ENCODE data around the gene TRAF7. TPM values are rescaled to one million over a fixed set of nuclear protein-coding genes. Genes with fewer than 3 reads are reported as not detected.

Gene TRAF7
- total and polyA plus RNA-seq, 2 of the 13 experiments (the other 11 are each of a cell fraction or from before 2014, with no cell fraction given), result 47.9 to 65.6 TPM

DNA sequence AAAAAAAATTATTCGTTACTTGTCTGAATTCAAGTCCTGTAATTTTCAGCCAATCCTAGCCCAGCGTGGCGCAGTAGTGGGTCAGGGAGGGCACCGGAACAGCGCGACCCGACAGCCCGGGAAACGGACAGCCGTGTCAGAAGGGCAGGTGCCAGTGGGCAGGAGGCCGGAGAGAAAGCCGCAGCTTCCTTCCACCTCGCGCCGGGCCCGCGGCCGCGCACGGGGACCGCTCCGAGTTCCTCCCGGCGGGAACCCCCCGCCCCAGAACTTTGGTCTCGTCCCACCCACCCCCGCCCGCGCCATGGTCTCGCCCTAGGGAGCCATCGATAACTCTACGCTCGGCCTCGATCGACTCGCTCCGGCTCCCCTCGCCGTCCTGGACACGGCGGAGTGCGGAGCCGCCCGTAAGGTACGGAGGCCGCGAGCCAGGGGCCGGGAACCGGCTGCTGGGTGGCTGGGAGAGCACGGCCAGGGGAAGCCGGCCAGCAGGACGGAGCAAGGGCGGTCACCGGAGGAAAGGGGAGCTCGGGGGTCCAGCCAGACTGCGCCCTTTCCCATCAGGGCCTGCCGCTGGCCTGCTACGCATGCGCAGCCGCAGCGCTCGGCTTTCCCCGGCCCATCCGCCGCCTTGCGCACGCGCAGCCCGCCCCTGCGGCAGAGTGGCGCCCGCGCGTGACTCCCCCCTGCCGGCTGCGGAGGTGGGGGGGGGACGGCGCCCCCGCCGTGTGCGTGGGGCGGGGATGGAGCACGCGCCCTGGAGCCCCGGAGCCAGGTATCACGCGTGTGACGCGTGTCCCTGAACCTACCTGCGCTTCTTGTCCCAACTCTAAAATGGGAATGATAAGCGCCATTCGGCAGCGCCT lies 49.8 kb downstream of the TRAF7 start, which contains the start of gene MLST8 (continued):
- TF ChIP-seq, protein P1, sequence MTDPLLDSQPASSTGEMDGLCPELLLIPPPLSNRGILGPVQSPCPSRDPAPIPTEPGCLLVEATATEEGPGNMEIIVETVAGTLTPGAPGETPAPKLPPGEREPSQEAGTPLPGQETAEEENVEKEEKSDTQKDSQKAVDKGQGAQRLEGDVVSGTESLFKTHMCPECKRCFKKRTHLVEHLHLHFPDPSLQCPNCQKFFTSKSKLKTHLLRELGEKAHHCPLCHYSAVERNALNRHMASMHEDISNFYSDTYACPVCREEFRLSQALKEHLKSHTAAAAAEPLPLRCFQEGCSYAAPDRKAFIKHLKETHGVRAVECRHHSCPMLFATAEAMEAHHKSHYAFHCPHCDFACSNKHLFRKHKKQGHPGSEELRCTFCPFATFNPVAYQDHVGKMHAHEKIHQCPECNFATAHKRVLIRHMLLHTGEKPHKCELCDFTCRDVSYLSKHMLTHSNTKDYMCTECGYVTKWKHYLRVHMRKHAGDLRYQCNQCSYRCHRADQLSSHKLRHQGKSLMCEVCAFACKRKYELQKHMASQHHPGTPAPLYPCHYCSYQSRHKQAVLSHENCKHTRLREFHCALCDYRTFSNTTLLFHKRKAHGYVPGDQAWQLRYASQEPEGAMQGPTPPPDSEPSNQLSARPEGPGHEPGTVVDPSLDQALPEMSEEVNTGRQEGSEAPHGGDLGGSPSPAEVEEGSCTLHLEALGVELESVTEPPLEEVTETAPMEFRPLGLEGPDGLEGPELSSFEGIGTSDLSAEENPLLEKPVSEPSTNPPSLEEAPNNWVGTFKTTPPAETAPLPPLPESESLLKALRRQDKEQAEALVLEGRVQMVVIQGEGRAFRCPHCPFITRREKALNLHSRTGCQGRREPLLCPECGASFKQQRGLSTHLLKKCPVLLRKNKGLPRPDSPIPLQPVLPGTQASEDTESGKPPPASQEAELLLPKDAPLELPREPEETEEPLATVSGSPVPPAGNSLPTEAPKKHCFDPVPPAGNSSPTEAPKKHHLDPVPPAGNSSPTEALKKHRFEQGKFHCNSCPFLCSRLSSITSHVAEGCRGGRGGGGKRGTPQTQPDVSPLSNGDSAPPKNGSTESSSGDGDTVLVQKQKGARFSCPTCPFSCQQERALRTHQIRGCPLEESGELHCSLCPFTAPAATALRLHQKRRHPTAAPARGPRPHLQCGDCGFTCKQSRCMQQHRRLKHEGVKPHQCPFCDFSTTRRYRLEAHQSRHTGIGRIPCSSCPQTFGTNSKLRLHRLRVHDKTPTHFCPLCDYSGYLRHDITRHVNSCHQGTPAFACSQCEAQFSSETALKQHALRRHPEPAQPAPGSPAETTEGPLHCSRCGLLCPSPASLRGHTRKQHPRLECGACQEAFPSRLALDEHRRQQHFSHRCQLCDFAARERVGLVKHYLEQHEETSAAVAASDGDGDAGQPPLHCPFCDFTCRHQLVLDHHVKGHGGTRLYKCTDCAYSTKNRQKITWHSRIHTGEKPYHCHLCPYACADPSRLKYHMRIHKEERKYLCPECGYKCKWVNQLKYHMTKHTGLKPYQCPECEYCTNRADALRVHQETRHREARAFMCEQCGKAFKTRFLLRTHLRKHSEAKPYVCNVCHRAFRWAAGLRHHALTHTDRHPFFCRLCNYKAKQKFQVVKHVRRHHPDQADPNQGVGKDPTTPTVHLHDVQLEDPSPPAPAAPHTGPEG (CRISPR knock-in tag; IDR thresholded peaks at IDR 0.05), result peak; percentile 75; the same call in 1 of the 2 replicates
- peak; percentile 96 for TF ChIP-seq ZNF546 (CRISPR knock-in tag; conservative IDR thresholded peaks at IDR 0.05)
- no peak; the same call in 1 of the 2 replicates for TF ChIP-seq NCOA2 (CRISPR knock-in tag; IDR thresholded peaks at IDR 0.05)
- TF ChIP-seq, protein P2, sequence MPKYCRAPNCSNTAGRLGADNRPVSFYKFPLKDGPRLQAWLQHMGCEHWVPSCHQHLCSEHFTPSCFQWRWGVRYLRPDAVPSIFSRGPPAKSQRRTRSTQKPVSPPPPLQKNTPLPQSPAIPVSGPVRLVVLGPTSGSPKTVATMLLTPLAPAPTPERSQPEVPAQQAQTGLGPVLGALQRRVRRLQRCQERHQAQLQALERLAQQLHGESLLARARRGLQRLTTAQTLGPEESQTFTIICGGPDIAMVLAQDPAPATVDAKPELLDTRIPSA (CRISPR knock-in tag; IDR thresholded peaks at IDR 0.05; ENCODE audit: borderline replicate concordance), result no peak
- TF ChIP-seq ZNF446 (CRISPR knock-in tag; IDR thresholded peaks at IDR 0.05), result peak; percentile 52; the same call in 1 of the 2 replicates
- TF ChIP-seq FOXC1 (CRISPR knock-in tag; IDR thresholded peaks at IDR 0.05; ENCODE audit: borderline replicate concordance), result peak; percentile 96; the same call in 1 of the 2 replicates
- no peak; the same call in 1 of the 2 replicates for TF ChIP-seq ZNF83 (CRISPR knock-in tag; IDR thresholded peaks at IDR 0.05; ENCODE audit: borderline replicate concordance)
- no peak for TF ChIP-seq TOE1 (CRISPR knock-in tag; IDR thresholded peaks at IDR 0.05)
- TF ChIP-seq ZFAT (CRISPR knock-in tag; conservative IDR thresholded peaks at IDR 0.05), result 0 out of 2 replicates have a peak, but pooled peaks have one; percentile 52
- TF ChIP-seq HNF4G (IDR thresholded peaks at IDR 0.05; ENCODE audit: borderline replicate concordance, low read depth, low read length), result no peak; the same call in 1 of the 2 replicates
- no peak for TF ChIP-seq HNF4G (CRISPR knock-in tag; IDR thresholded peaks at IDR 0.05; ENCODE audit: borderline replicate concordance, low read depth)
- TF ChIP-seq, protein P3, sequence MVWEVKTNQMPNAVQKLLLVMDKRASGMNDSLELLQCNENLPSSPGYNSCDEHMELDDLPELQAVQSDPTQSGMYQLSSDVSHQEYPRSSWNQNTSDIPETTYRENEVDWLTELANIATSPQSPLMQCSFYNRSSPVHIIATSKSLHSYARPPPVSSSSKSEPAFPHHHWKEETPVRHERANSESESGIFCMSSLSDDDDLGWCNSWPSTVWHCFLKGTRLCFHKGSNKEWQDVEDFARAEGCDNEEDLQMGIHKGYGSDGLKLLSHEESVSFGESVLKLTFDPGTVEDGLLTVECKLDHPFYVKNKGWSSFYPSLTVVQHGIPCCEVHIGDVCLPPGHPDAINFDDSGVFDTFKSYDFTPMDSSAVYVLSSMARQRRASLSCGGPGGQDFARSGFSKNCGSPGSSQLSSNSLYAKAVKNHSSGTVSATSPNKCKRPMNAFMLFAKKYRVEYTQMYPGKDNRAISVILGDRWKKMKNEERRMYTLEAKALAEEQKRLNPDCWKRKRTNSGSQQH (CRISPR knock-in tag; IDR thresholded peaks at IDR 0.05; ENCODE audit: low read depth), result 0 out of 2 replicates have a peak, but pooled peaks have one; percentile 88
- no peak for TF ChIP-seq GABPA (IDR thresholded peaks at IDR 0.05; ENCODE audit: low read depth, low read length)
- no peak for TF ChIP-seq GABPA (CRISPR knock-in tag; IDR thresholded peaks at IDR 0.05; ENCODE audit: low read depth)
- TF ChIP-seq ZNF746 (CRISPR knock-in tag; IDR thresholded peaks at IDR 0.05), result no peak
- TF ChIP-seq, protein P4, sequence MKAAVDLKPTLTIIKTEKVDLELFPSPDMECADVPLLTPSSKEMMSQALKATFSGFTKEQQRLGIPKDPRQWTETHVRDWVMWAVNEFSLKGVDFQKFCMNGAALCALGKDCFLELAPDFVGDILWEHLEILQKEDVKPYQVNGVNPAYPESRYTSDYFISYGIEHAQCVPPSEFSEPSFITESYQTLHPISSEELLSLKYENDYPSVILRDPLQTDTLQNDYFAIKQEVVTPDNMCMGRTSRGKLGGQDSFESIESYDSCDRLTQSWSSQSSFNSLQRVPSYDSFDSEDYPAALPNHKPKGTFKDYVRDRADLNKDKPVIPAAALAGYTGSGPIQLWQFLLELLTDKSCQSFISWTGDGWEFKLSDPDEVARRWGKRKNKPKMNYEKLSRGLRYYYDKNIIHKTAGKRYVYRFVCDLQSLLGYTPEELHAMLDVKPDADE (CRISPR knock-in tag; IDR thresholded peaks at IDR 0.05), result no peak
- TF ChIP-seq ZNF124 (CRISPR knock-in tag; IDR thresholded peaks at IDR 0.05), result no peak
- TF ChIP-seq NONO (IDR thresholded peaks at IDR 0.05), result no peak
- peak; percentile 89; the same call in 1 of the 2 replicates for TF ChIP-seq NONO (CRISPR knock-in tag; conservative IDR thresholded peaks at IDR 0.05)
- TF ChIP-seq SMYD3 (CRISPR knock-in tag; IDR thresholded peaks at IDR 0.05), result no peak
- TF ChIP-seq ZNF615 (CRISPR knock-in tag; IDR thresholded peaks at IDR 0.05; ENCODE audit: borderline replicate concordance), result peak; percentile 74; the same call in 1 of the 2 replicates
